GM18517 (cell line): Measurements from ENCODE around the gene RASSF4.

Experiments
- ATAC-seq: cut with Tn5 transposase; IDR thresholded peaks from one replicate; pipeline ENCODE4 v1.9.1; 2021; ENCODE audit warnings: mild to moderate bottlenecking, moderate library complexity; ENCODE audit not compliant: unreplicated experiment

RASSF4 gene

GRCh38 chr10:44927352-44927751 is 32.2 kb upstream of the RASSF4 start:
- ATAC-seq = no peak

- no peak for ATAC-seq
Observed at GRCh38 chr10:44928462-44928861, 31.1 kb upstream of the RASSF4 start.

- ATAC-seq = no peak
Observed at GRCh38 chr10:44929356-44930255, 30.0 kb upstream of the RASSF4 start.

- no peak for ATAC-seq
Observed at GRCh38 chr10:44930904-44931620, 28.5 kb upstream of the RASSF4 start.

GRCh38 chr10:44931621-44932516 is 27.7 kb upstream of the RASSF4 start:
- ATAC-seq = no peak

GRCh38 chr10:44932517-44933450 is 26.8 kb upstream of the RASSF4 start:
- ATAC-seq = peak; percentile 95

- ATAC-seq = no peak
Observed at GRCh38 chr10:44933451-44934321, 25.9 kb upstream of the RASSF4 start.

GRCh38 chr10:44934416-44935200 is 25.0 kb upstream of the RASSF4 start:
- ATAC-seq = no peak

GRCh38 chr10:44935201-44935965 is 24.2 kb upstream of the RASSF4 start:
- no peak for ATAC-seq

- ATAC-seq = no peak
Observed at GRCh38 chr10:44935966-44936295, 23.7 kb upstream of the RASSF4 start.

- ATAC-seq = no peak
Observed at GRCh38 chr10:44936314-44936975, 23.2 kb upstream of the RASSF4 start.

GRCh38 chr10:44937196-44938005 is 22.2 kb upstream of the RASSF4 start:
- no peak for ATAC-seq

- ATAC-seq = no peak
Observed at GRCh38 chr10:44938956-44939355, 20.6 kb upstream of the RASSF4 start.

- no peak for ATAC-seq
Observed at GRCh38 chr10:44939691-44940401, 19.8 kb upstream of the RASSF4 start.

GRCh38 chr10:44944354-44944753 is 15.2 kb upstream of the RASSF4 start:
- no peak for ATAC-seq

GRCh38 chr10:44946205-44946604 is 13.4 kb upstream of the RASSF4 start:
- no peak for ATAC-seq
